GM12878 (cell line): ENCODE measurements around the gene HABP2. TPM values are rescaled to one million over a fixed set of nuclear protein-coding genes. Genes with fewer than 3 reads are reported as not detected.

Source experiments
- ATAC-seq: fragments of 200-7000 bp; cut with Tn5 transposase; 3 replicates; pipeline ENCODE4 v1.9.1; 2020; ENCODE audit warnings: mild to moderate bottlenecking, moderate library complexity
- BruUV-seq: library from RNA; stranded (reverse); fragments of 400-500 nt; replicated peaks from 2 replicates; lab custom pipeline; 2021; lab: Mats Ljungman, UMichigan
- CTCF ChIA-PET: fragments of 300-600 bp; sonication (Branson Sonifier 250); formaldehyde crosslinking; extraction: SDS; loops from one replicate; lab custom pipeline; 2021; ENCODE audit warnings: inconsistent platforms; lab: Yijun Ruan, JAX
- POLR2A ChIA-PET: fragments of 350-600 bp; formaldehyde crosslinking; extraction: SDS; loops from one replicate; lab custom pipeline; 2021; ENCODE audit warnings: inconsistent platforms; lab: Charles Lee
- RAD21 ChIA-PET: fragments of 300-600 bp; sonication (Branson Sonifier 250); formaldehyde crosslinking; loops from one replicate; lab custom pipeline; 2023; ENCODE audit warnings: antibody characterized with exemption; ENCODE audit not compliant: unreplicated experiment; lab: Charles Lee
- SMC1A ChIA-PET: fragments of 300-600 bp; sonication (Branson Sonifier 250); formaldehyde crosslinking; loops from one replicate; lab custom pipeline; 2023; ENCODE audit not compliant: unreplicated experiment, uncharacterized antibody; lab: Charles Lee
- DNase-seq: peaks from one replicate; pipeline ENCODE4 v3.0.0-alpha.2; 2011; ENCODE audit warnings: low read depth, low spot score
- FAIRE-seq: peaks from 3 replicates; lab custom pipeline; 2011; peaks lifted over from hg19 to GRCh38; lab: Jason Lieb, UNC
- H2AFZ ChIP-seq: 2 replicates; pipeline ENCODE4 v1.6.0; 2011; ENCODE audit warnings: low read depth, low read length, control low read depth; ENCODE audit not compliant: control insufficient read depth
- H3K27ac ChIP-seq: 2 replicates; pipeline ENCODE4 v1.5.1; 2011; ENCODE audit warnings: control low read depth; ENCODE audit not compliant: control insufficient read depth, insufficient read depth
- H3K27me3 ChIP-seq, 2 experiments: replicated peaks in 1 of 2; 2 replicates each; pipeline versions ENCODE4 v1.6.0 to v1.6.1; 2011; ENCODE audit warnings: low read length in 1 of 2; ENCODE audit not compliant: control insufficient read depth in 2 of 2, insufficient read depth in 2 of 2
- H3K36me3 ChIP-seq, 2 experiments: 2 replicates each; pipeline ENCODE4 v1.5.1; 2011; ENCODE audit warnings: low read length in 1 of 2; ENCODE audit not compliant: control insufficient read depth in 2 of 2, insufficient read depth in 2 of 2
- H3K4me1 ChIP-seq: 2 replicates; pipeline ENCODE4 v1.6.1; 2011; ENCODE audit warnings: mild to moderate bottlenecking, low read length, moderate library complexity, mixed read lengths; ENCODE audit not compliant: control insufficient read depth, insufficient read depth
- H3K4me2 ChIP-seq: 2 replicates; pipeline ENCODE4 v1.6.0; 2011; ENCODE audit warnings: control low read depth; ENCODE audit not compliant: control insufficient read depth, insufficient read depth
- H3K4me3 ChIP-seq: fragments of 200-600 bp; sonication (generic); 2 replicates; pipeline ENCODE4 v1.5.1; 2016
- H3K79me2 ChIP-seq: 2 replicates; pipeline ENCODE4 v1.6.0; 2011; ENCODE audit warnings: low read length; ENCODE audit not compliant: control insufficient read depth, insufficient read depth
- H3K9ac ChIP-seq: 2 replicates; pipeline ENCODE4 v1.8.0; 2011; ENCODE audit warnings: low read length, control low read depth, mixed read lengths; ENCODE audit not compliant: control insufficient read depth, insufficient read depth
- H3K9me3 ChIP-seq: replicated peaks from 3 replicates; pipeline ENCODE4 v1.5.1; 2011; ENCODE audit warnings: mild to moderate bottlenecking, low read length; ENCODE audit not compliant: control insufficient read depth, insufficient read depth
- H4K20me1 ChIP-seq: 2 replicates; pipeline ENCODE4 v1.6.0; 2011; ENCODE audit not compliant: control insufficient read depth, insufficient read depth
- ATF2 ChIP-seq: IDR thresholded peaks from 2 replicates; pipeline ENCODE4 v1.6.1; 2012; ENCODE audit warnings: low read length, inconsistent platforms
- ELK1 ChIP-seq: IDR thresholded peaks from 2 replicates; pipeline ENCODE4 v1.6.1; 2012; ENCODE audit warnings: low read depth, low read length, improper control_type of control experiment
- MTA3 ChIP-seq: IDR thresholded peaks from 2 replicates; pipeline ENCODE4 v1.6.1; 2012; ENCODE audit warnings: low read length, inconsistent platforms, borderline replicate concordance
- NBN ChIP-seq: fragments of 450-650 bp; IDR thresholded peaks from 2 replicates; pipeline ENCODE4 v1.6.1; 2016
- PRDM15 ChIP-seq: fragments of 450-650 bp; formaldehyde crosslinking; IDR thresholded peaks from 2 replicates; pipeline ENCODE4 v1.4.0; 2020; ENCODE audit warnings: mild to moderate bottlenecking, moderate library complexity
- SIX5 ChIP-seq: IDR thresholded peaks from 2 replicates; pipeline ENCODE4 v1.6.1; 2011; ENCODE audit warnings: mild to moderate bottlenecking, low read depth, low read length, moderate library complexity; ENCODE audit not compliant: severe bottlenecking
- SRF ChIP-seq, 2 experiments: IDR thresholded peaks; 2 replicates each; pipeline ENCODE4 v1.6.1; 2011; ENCODE audit warnings: low read depth in 2 of 2, low read length in 2 of 2, mild to moderate bottlenecking in 1 of 2, moderate library complexity in 1 of 2
- TAF1 ChIP-seq: IDR thresholded peaks from 2 replicates; pipeline ENCODE4 v1.6.1; 2011; ENCODE audit warnings: mild to moderate bottlenecking, low read depth, low read length, borderline replicate concordance
- TARDBP ChIP-seq: IDR thresholded peaks from 2 replicates; pipeline ENCODE4 v1.6.1; 2016; ENCODE audit warnings: borderline replicate concordance
- USF1 ChIP-seq: IDR thresholded peaks from 2 replicates; pipeline ENCODE4 v1.6.1; 2011; ENCODE audit warnings: borderline replicate concordance, low read depth, mild to moderate bottlenecking, moderate library complexity, mixed read lengths, low read length; ENCODE audit not compliant: insufficient read depth; ENCODE audit errors: extremely low read length
- YY1 ChIP-seq: IDR thresholded peaks from 2 replicates; pipeline ENCODE4 v1.6.1; 2011; ENCODE audit warnings: low read depth, mild to moderate bottlenecking, low read length
- ZNF207 ChIP-seq: fragments of 450-650 bp; IDR thresholded peaks from 2 replicates; pipeline ENCODE4 v1.6.1; 2014; ENCODE audit warnings: antibody characterized with exemption, mild to moderate bottlenecking, borderline replicate concordance
- ZNF24 ChIP-seq: fragments of 450-650 bp; IDR thresholded peaks from 2 replicates; pipeline ENCODE4 v1.6.1; 2017; ENCODE audit warnings: antibody characterized with exemption, mild to moderate bottlenecking
- ZNF687 ChIP-seq: fragments of 450-650 bp; IDR thresholded peaks from 2 replicates; pipeline ENCODE4 v1.6.1; 2017; ENCODE audit warnings: mild to moderate bottlenecking, moderate library complexity
- WGBS: methylation state at CpG from one replicate; pipeline ENCODE4 v1.1.6; 2016; ENCODE audit warnings: low lambda C conversion rate; ENCODE audit not compliant: insufficient replicate concordance, insufficient coverage; ENCODE audit errors: missing lambda C conversion rate; 5-methylcytosine and 5-hydroxymethylcytosine counted together
- in situ Hi-C: fragments of 300-500 bp; cut with MboI; formaldehyde crosslinking; loops from 9 replicates; pipeline ENCODE4 v1.14.3; 2018; ENCODE audit warnings: mixed read lengths
- intact Hi-C: fragments of 100-400 bp; cut with micrococcal nuclease; formaldehyde crosslinking; loops from one replicate; pipeline ENCODE4 v1.14.2; 2022; ENCODE audit not compliant: unreplicated experiment
- polyA plus RNA-seq, 11 experiments: library from polyadenylated mRNA; depleted of rRNA in 4 of 11; unstranded in 6 of 11; stranded (reverse) in 5 of 11; fragments of >200 nt; fragmentation: Nextera tagmentation in 4 of 11; fragmentation: Illumina TruSeq in 1 of 11; extraction: Ambion mirVana in 4 of 11; extraction: Trizol in 1 of 11; gene quantifications; 1 replicate in 1 of 11; 2 replicates in 10 of 11; pipeline versions ENCODE4 v1.2.1 to v1.2.3, GENCODE V29; 2011 to 2016; ENCODE audit warnings: inconsistent platforms in 2 of 11, missing spikeins in 2 of 11, low read depth in 1 of 11
- total RNA-seq, 4 experiments: library from RNA; depleted of rRNA in 3 of 4; stranded (reverse); fragments of >200 nt in 3 of 4; fragmentation: Illumina TruSeq in 1 of 4; extraction: Trizol in 1 of 4; gene quantifications; 2 replicates each; pipeline versions ENCODE4 v1.2.1 to v1.2.3, GENCODE V29; 2013 to 2021

Gene HABP2
- total and polyA plus RNA-seq, 10 of the 15 experiments (the other 5 are each of a cell fraction or from before 2014, with no cell fraction given), result 0.13 TPM; not detected in 9

GRCh38 chr10:113506476-113506875, 46.4 kb upstream of the HABP2 start:
- ATAC-seq, result no peak
- 20% methylated on average over 2 of the region's 2 CpGs for WGBS
- TF ChIP-seq PRDM15 (CRISPR knock-in tag) (no peak), USF1 (no peak), YY1 (no peak), MTA3 (no peak), SRF (IDR thresholded peaks at IDR 0.05; ENCODE audit: low read depth in 2 of 2, low read length in 2 of 2) (no peak), TARDBP (no peak), ATF2 (no peak), ZNF24 (no peak), ELK1 (no peak), NBN (no peak), ZNF207 (no peak), SIX5 (no peak), TAF1 (no peak), ZNF687 (no peak)

More at GRCh38 chr10:113506476-113506875, 46.4 kb upstream of the HABP2 start:
- ChIA-PET CTCF (no interaction called here), RAD21 (no interaction called here), POLR2A (no interaction called here), SMC1A (no interaction called here)
- no peak overlapping the region for H3K9ac ChIP-seq
- in situ Hi-C loops (no loop called here), intact Hi-C loops (no loop called here)
- H2AFZ ChIP-seq, result no peak overlapping the region
- H4K20me1 ChIP-seq, result no peaks in the 10 kb centered on the region
- FAIRE-seq, result no peak
- no peak overlapping the region for H3K4me2 ChIP-seq
- no TSS peak for BruUV-seq
- no peaks in the 10 kb centered on the region for H3K36me3 ChIP-seq
- no peaks in the 10 kb centered on the region for H3K79me2 ChIP-seq
- H3K4me1 ChIP-seq, result no peaks in the 10 kb centered on the region
- H3K9me3 ChIP-seq, result no peaks in the 10 kb centered on the region; the same call in 2 of the 3 replicates
- no peak overlapping the region for H3K27ac ChIP-seq
- no peaks in the 10 kb centered on the region for H3K27me3 ChIP-seq
- no peak for DNase-seq
- H3K4me3 ChIP-seq, result no peak overlapping the region
